H1 (cell line): ENCODE data around the gene PKP1. TPM values are rescaled to one million over a fixed set of nuclear protein-coding genes. Genes with fewer than 3 reads are reported as not detected.

Experiments
- CHD7 ChIP-seq: fragments of 300-600 bp; sonication (generic); IDR thresholded peaks from 2 replicates; pipeline ENCODE4 v1.7.1; 2012; ENCODE audit warnings: low read length, moderate library complexity, mild to moderate bottlenecking, inconsistent platforms; ENCODE audit not compliant: insufficient replicate concordance
- E2F6 ChIP-seq: IDR thresholded peaks from 2 replicates; pipeline ENCODE4 v1.6.1; 2012; ENCODE audit warnings: inconsistent platforms
- JUN ChIP-seq: IDR thresholded peaks from 2 replicates; pipeline ENCODE4 v1.6.1; 2011; ENCODE audit warnings: low read depth, mild to moderate bottlenecking, improper control_type of control experiment, low read length
- PHF8 ChIP-seq: fragments of 200-600 bp; sonication (generic); conservative IDR thresholded peaks from 2 replicates; pipeline ENCODE4 v1.7.1; 2012; ENCODE audit warnings: low read depth, mild to moderate bottlenecking, inconsistent platforms, low read length, moderate library complexity
- RAD21 ChIP-seq, 2 experiments: IDR thresholded peaks in 1 of 2; conservative IDR thresholded peaks in 1 of 2; 2 replicates each; pipeline ENCODE4 v1.6.1; 2011; ENCODE audit warnings: low read depth in 2 of 2, low read length in 2 of 2, improper control_type of control experiment in 1 of 2, inconsistent platforms in 1 of 2, mild to moderate bottlenecking in 1 of 2, moderate library complexity in 1 of 2
- TAF1 ChIP-seq: IDR thresholded peaks from 2 replicates; pipeline ENCODE4 v1.6.1; 2011; ENCODE audit warnings: mild to moderate bottlenecking, low read depth, low read length
- polyA plus RNA-seq, 7 experiments: library from polyadenylated mRNA; depleted of rRNA in 3 of 7; stranded (reverse) in 5 of 7; unstranded in 2 of 7; fragments of >200 nt in 5 of 7; fragments of 200-250 nt in 2 of 7; gene quantifications; 1 replicate in 5 of 7; 2 replicates in 1 of 7; 4 replicates in 1 of 7; pipeline versions ENCODE4 v1.2.1 to v1.2.3, GENCODE V29; 2011 to 2013; ENCODE audit warnings: missing spikeins in 2 of 7, mixed read lengths in 2 of 7
- total RNA-seq: library from RNA; stranded (reverse); fragmentation: NEBNext Ultra II Directional; extraction: Animal tissue kit (Norgen Biotek cat#: 25700); gene quantifications from 2 replicates; pipeline ENCODE4 v1.2.1, GENCODE V29; 2021

The PKP1 gene
- total and polyA plus RNA-seq, 2 of the 8 experiments (the other 6 are each of a cell fraction or from before 2014, with no cell fraction given), result 0.21 to 0.95 TPM

GRCh38 chr1:201332616-201333335 is 49.5 kb downstream of the PKP1 start (continued):
- no peak for TF ChIP-seq CHD7
- no peak for TF ChIP-seq E2F6
- TF ChIP-seq PHF8, result no peak
- TF ChIP-seq RAD21 (IDR thresholded peaks at IDR 0.05 in 1 of 2, conservative IDR thresholded peaks at IDR 0.05 in 1 of 2; ENCODE audit: low read depth in 2 of 2, low read length in 2 of 2), result no peak
- no peak for TF ChIP-seq JUN
- TF ChIP-seq TAF1, result no peak
